Endothelial cell of umbilical vein (primary cell): ENCODE measurements around the gene SLC35D1. TPM values are rescaled to one million over a fixed set of nuclear protein-coding genes. Genes with fewer than 3 reads are reported as not detected.

Experiments used
- BruUV-seq: library from RNA; stranded (reverse); fragments of 400-500 nt; replicated peaks from 2 replicates; lab custom pipeline; 2021; lab: Mats Ljungman, UMichigan
- CTCF ChIA-PET: fragments of 300-600, 350-600 bp; sonication (Branson Sonifier 250); formaldehyde crosslinking; loops from one replicate; lab custom pipeline; 2021; ENCODE audit warnings: antibody characterized with exemption, inconsistent platforms; lab: Charles Lee
- POLR2A ChIA-PET: fragments of 300-600, 350-600 bp; sonication (Branson Sonifier 250); formaldehyde crosslinking; loops from one replicate; lab custom pipeline; 2021; ENCODE audit warnings: antibody characterized with exemption, inconsistent platforms; lab: Charles Lee
- DNase-seq: peaks from one replicate; pipeline ENCODE4 v3.0.0-alpha.2; 2011; ENCODE audit warnings: low read depth, low spot score
- FAIRE-seq: peaks from 2 replicates; lab custom pipeline; 2011; peaks lifted over from hg19 to GRCh38; lab: Jason Lieb, UNC
- H2AFZ ChIP-seq: 2 replicates; pipeline ENCODE4 v1.6.0; 2012; ENCODE audit warnings: low read depth, low read length, control low read depth, inconsistent platforms
- H3K27ac ChIP-seq: 2 replicates; pipeline ENCODE4 v1.5.1; 2011; ENCODE audit warnings: low read depth, mild to moderate bottlenecking, control low read depth, low read length, moderate library complexity; ENCODE audit not compliant: insufficient read depth
- H3K27me3 ChIP-seq, 2 experiments: 2 replicates each; pipeline versions ENCODE4 v1.6.0 to v1.6.1; 2011; ENCODE audit warnings: low read length in 2 of 2, mixed read lengths in 1 of 2; ENCODE audit not compliant: control insufficient read depth in 2 of 2, insufficient read depth in 2 of 2
- H3K36me3 ChIP-seq, 2 experiments: 2 replicates in 1 of 2; 3 replicates in 1 of 2; pipeline ENCODE4 v1.5.1; 2011; ENCODE audit warnings: low read length in 2 of 2, mild to moderate bottlenecking in 1 of 2, moderate library complexity in 1 of 2; ENCODE audit not compliant: control insufficient read depth in 2 of 2, insufficient read depth in 2 of 2; ENCODE audit errors: extremely low read depth in 1 of 2
- H3K4me1 ChIP-seq: 3 replicates; pipeline ENCODE4 v1.5.1; 2011; ENCODE audit warnings: mild to moderate bottlenecking, low read length; ENCODE audit not compliant: control insufficient read depth, insufficient read depth; ENCODE audit errors: extremely low read depth
- H3K4me2 ChIP-seq: 2 replicates; pipeline ENCODE4 v1.6.1; 2011; ENCODE audit warnings: low read length, control low read depth, mixed read lengths; ENCODE audit not compliant: insufficient read depth
- H3K4me3 ChIP-seq, 3 experiments: fragments of 200-600 bp in 1 of 3; sonication (generic), shearing (Covaris generic) in 1 of 3; replicated peaks in 1 of 3; 2 replicates each; pipeline ENCODE4 v1.5.1; 2011 to 2016; ENCODE audit warnings: control low read depth in 3 of 3, low read length in 3 of 3, mild to moderate bottlenecking in 2 of 3, inconsistent platforms in 1 of 3, low read depth in 1 of 3, moderate library complexity in 1 of 3; ENCODE audit not compliant: insufficient read depth in 1 of 3
- H3K79me2 ChIP-seq: 2 replicates; pipeline ENCODE4 v1.6.0; 2012; ENCODE audit warnings: low read length, inconsistent platforms; ENCODE audit not compliant: control insufficient read depth, insufficient read depth
- H3K9ac ChIP-seq: replicated peaks from 2 replicates; pipeline ENCODE3; 2011; ENCODE audit warnings: low read length, control low read depth; ENCODE audit not compliant: insufficient read depth; ENCODE audit errors: extremely low read depth
- H3K9me1 ChIP-seq: replicated peaks from 3 replicates; pipeline ENCODE4 v1.6.0; 2011; ENCODE audit warnings: mild to moderate bottlenecking, low read length; ENCODE audit not compliant: control insufficient read depth, insufficient read depth; ENCODE audit errors: extremely low read depth
- H3K9me3 ChIP-seq: replicated peaks from 2 replicates; pipeline ENCODE4 v1.5.1; 2012; ENCODE audit warnings: low read length, inconsistent platforms; ENCODE audit not compliant: control insufficient read depth, insufficient read depth
- H4K20me1 ChIP-seq: replicated peaks from 2 replicates; pipeline ENCODE3; 2011; ENCODE audit warnings: mild to moderate bottlenecking, low read length; ENCODE audit not compliant: control insufficient read depth, insufficient read depth; ENCODE audit errors: extremely low read depth
- EZH2 ChIP-seq: IDR thresholded peaks from 2 replicates; pipeline ENCODE4 v1.6.1; 2012; ENCODE audit warnings: borderline replicate concordance, low read depth, mild to moderate bottlenecking, moderate library complexity, low read length, inconsistent platforms; ENCODE audit not compliant: severe bottlenecking
- FOS ChIP-seq: IDR thresholded peaks from 2 replicates; pipeline ENCODE4 v1.6.1; 2011; ENCODE audit warnings: mild to moderate bottlenecking, low read length, moderate library complexity, borderline replicate concordance; ENCODE audit not compliant: insufficient read depth
- GATA2 ChIP-seq: IDR thresholded peaks from 2 replicates; pipeline ENCODE4 v1.7.0; 2011; ENCODE audit warnings: low read depth, mild to moderate bottlenecking, moderate library complexity, mixed read lengths, low read length; ENCODE audit not compliant: insufficient read length, insufficient read depth
- JUN ChIP-seq: IDR thresholded peaks from 2 replicates; pipeline ENCODE4 v1.6.1; 2011; ENCODE audit warnings: borderline replicate concordance, low read depth; ENCODE audit not compliant: insufficient read length, insufficient read depth
- MAX ChIP-seq: IDR thresholded peaks from 2 replicates; pipeline ENCODE4 v1.6.1; 2011; ENCODE audit not compliant: insufficient read depth, insufficient read length
- MYC ChIP-seq: IDR thresholded peaks from one replicate; pipeline ENCODE4 v1.6.1; 2011; ENCODE audit warnings: mild to moderate bottlenecking, low read depth, low read length
- POLR2A ChIP-seq: IDR thresholded peaks from 2 replicates; pipeline ENCODE4 v1.6.1; 2012; ENCODE audit warnings: low read depth, mild to moderate bottlenecking, control low read depth, low read length
- POLR2AphosphoS5 ChIP-seq: IDR thresholded peaks from 2 replicates; pipeline ENCODE4 v1.6.1; 2012; ENCODE audit warnings: low read depth, mild to moderate bottlenecking, control low read depth, low read length, moderate library complexity; ENCODE audit not compliant: insufficient read depth
- dilution Hi-C: fragments of 300-500 bp; cut with MboI; formaldehyde crosslinking; loops from one replicate; pipeline ENCODE4 v1.15.0; 2019; ENCODE audit warnings: low sequenced_read_pairs; ENCODE audit not compliant: extremely low pct_ligation_motif_present
- intact Hi-C: fragments of 100-400 bp; cut with micrococcal nuclease; formaldehyde crosslinking; loops from one replicate; pipeline ENCODE4 v1.10.0; 2022
- polyA plus RNA-seq, 4 experiments: library from polyadenylated mRNA; depleted of rRNA in 3 of 4; stranded (reverse) in 3 of 4; unstranded in 1 of 4; fragments of >200 nt; gene quantifications; 2 replicates each; pipeline versions ENCODE4 v1.2.1 to v1.2.3, GENCODE V29; 2011 to 2012; ENCODE audit warnings: missing spikeins in 1 of 4
- total RNA-seq: library from RNA; stranded (reverse); gene quantifications from 2 replicates; pipeline ENCODE4 v1.2.3, GENCODE V29; 2021
- TF ChIP-seq, protein P1 (sequence below), 2 donors: IDR thresholded peaks; 1 replicate in 1 of 2; 2 replicates in 1 of 2; pipeline ENCODE4 v1.5.1; 2011; ENCODE audit warnings: low read length in 2 of 2, mild to moderate bottlenecking in 2 of 2, moderate library complexity in 2 of 2, control low read depth in 1 of 2, inconsistent platforms in 1 of 2, low read depth in 1 of 2; ENCODE audit not compliant: insufficient read depth in 1 of 2; ENCODE audit errors: extremely low read depth in 1 of 2

SLC35D1 gene
- total and polyA plus RNA-seq, 2 donors (not counting 3 experiments of a cell fraction or from before 2014, with no cell fraction given): 3.5 to 6.6 TPM

GRCh38 chr1:67051196-67051595, 2.8 kb downstream of the SLC35D1 start:
- Histone ChIP-seq H3K9me1 (no peaks in the 10 kb centered on the region), H3K27ac (no peak overlapping the region), H3K79me2 (peaks cover 4% of the 10 kb centered on the region), H2AFZ (no peak overlapping the region), H3K4me1 (peaks cover 13% of the 10 kb centered on the region), H3K27me3 (no peaks in the 10 kb centered on the region), H3K4me3 (no peak overlapping the region), H3K36me3 (no peaks in the 10 kb centered on the region), H3K4me2 (no peak overlapping the region), H3K9ac (no peak overlapping the region), H4K20me1 (no peaks in the 10 kb centered on the region), H3K9me3 (no peaks in the 10 kb centered on the region)
- ChIA-PET POLR2A (no interaction called here), CTCF (interaction anchor here (1.1 to 3.4 kb wide), 2 partner anchors 10 to 55 kb away, joined by 6 to 21 read pairs; no protein-coding TSS in a partner anchor)
- BruUV-seq: no TSS peak
- TF ChIP-seq GATA2: no peak
- no peak for TF ChIP-seq JUN
- no peak for TF ChIP-seq POLR2A
- no peak for TF ChIP-seq POLR2AphosphoS5
- no peak for TF ChIP-seq MYC
- no peak for TF ChIP-seq EZH2
- TF ChIP-seq, protein P1, sequence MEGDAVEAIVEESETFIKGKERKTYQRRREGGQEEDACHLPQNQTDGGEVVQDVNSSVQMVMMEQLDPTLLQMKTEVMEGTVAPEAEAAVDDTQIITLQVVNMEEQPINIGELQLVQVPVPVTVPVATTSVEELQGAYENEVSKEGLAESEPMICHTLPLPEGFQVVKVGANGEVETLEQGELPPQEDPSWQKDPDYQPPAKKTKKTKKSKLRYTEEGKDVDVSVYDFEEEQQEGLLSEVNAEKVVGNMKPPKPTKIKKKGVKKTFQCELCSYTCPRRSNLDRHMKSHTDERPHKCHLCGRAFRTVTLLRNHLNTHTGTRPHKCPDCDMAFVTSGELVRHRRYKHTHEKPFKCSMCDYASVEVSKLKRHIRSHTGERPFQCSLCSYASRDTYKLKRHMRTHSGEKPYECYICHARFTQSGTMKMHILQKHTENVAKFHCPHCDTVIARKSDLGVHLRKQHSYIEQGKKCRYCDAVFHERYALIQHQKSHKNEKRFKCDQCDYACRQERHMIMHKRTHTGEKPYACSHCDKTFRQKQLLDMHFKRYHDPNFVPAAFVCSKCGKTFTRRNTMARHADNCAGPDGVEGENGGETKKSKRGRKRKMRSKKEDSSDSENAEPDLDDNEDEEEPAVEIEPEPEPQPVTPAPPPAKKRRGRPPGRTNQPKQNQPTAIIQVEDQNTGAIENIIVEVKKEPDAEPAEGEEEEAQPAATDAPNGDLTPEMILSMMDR (IDR thresholded peaks at IDR 0.05; ENCODE audit: extremely low read depth in 1 of 2, insufficient read depth in 1 of 2, low read depth in 1 of 2, low read length in 2 of 2): no peak
- no peak for TF ChIP-seq MAX
- TF ChIP-seq FOS: no peak
- FAIRE-seq (no peak), DNase-seq (no peak)
- intact Hi-C loops: loop anchor here (10.0 kb wide), 1 partner anchor 414 kb away; no protein-coding TSS in a partner anchor
- dilution Hi-C loops: no loop called here
